SKM-1 (cell line): ENCODE data around the gene SYNJ2.

Experiments used
- DNase-seq: peaks from one replicate; lab custom pipeline; 2025; ENCODE audit not compliant: unreplicated experiment; lab: John Stamatoyannopoulos, UW

Gene SYNJ2

GRCh38 chr6:157996201-157996712 lies 14.6 kb downstream of the SYNJ2 start:
- DNase-seq: no peak

DNA sequence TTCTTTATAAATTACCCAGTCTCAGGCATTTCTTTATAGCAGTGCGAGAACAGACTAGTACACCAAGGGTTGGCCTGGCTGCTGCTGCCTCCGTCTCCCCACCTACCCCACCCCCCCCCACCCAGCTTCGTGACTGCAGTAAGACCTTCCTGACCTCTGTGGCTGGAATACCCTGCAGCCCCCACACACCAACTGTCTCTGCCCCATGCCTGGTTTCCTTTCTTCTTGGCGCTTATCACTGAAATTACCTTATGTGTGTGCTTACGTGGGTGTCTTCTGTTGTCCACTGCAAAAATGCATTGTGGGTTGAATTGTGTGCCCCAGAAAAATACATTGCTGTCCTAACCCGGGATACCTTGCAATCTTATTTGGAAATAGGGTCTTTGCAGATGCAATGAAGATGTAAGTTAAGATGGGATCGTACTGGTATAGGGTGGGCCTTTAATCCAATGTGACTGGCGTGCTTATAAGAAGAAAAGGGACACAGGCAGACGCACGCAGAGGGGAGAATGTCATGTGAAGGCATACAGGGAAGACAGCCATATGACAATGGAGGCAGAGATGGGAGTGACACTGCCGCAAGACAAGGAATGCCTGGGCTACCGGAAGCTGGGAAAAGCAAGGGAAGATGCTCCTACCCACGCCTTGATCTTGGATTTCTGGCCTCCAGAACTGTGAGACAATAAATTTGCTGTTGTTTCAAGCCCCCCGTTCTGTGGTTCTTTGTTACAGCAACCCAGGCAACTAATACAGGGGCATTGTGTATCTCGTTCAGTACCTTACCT lies 15.4 kb downstream of the SYNJ2 start:
- no peak for DNase-seq

DNA sequence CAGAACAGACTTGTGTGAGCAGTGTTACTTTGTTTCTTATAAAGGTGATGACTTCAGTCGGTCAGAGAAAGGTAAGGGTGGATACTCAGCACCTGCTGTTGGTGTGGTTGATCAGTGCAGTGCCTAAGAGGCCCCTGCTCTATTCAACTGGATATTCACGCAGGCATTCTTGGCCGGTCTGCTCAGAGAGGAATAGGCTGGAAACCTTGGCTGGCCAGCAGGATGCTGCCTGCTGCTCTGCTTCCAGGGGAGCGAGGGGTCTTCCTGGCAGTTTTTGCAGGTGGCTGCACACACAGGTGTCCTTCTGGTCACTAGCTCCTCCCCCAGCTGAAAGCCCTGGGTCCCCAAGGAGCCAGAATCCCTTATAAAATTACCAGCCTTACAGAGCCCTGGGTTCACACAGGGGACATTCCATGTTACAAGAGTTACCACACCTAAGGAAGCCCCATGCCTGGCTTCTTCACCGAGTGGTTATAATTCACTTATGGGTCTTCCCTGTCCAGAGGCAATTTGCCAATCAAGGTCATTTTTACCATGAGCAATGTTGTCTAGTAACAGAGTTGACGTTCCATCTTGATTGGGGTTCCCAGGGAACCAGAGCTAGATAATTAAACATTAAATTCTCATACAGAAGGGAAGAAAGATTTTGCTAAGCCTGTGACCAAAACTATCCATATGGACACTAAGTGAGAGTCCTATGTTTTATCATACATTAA lies 16.4 kb downstream of the SYNJ2 start:
- DNase-seq: no peak

- DNase-seq: no peak
Observed at GRCh38 chr6:157998707-157999167, 17.1 kb downstream of the SYNJ2 start.

DNA sequence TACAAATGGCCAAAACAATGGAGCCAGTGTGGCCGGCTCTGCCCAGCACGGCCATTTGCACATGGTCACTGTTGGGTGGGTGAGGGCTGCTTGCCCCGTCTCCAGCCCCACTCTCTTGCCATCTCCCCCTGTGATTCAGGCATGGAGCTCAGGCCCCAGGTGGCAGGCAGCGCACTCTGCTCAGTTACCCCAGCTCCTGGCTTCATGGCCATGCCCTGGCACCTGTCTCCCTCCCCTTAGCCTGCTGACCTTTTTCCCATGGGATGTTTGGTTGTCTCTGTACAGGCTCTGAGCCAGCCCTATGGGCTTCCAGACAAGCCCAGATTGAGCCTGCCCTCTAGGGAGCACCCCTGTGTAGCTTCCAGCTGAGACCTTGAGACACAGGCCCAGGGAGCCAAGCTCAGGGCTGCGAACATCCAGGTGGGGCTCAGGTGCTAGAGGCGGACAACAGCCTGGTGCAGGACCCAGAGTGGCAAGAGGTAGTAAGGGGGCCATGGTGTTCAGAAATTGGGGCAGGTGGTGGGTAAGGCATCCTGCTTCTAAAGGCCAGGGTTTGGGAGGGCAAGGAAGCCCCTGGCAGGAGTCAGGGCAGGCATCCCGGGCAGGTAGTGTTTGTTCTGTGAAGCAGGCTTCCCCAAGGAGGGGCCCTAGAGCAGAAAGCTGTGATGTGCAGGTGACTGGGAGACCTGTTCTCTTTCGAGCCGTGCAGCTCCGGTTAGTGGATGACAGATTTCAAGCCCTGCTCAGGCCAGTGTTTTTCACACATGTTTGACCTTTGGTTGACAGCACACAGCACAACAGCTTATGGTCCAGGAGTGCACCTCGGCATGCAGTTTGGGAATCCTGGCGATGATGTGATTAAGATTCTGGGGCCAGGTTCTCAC lies 17.7 kb downstream of the SYNJ2 start:
- no peak for DNase-seq

- no peak for DNase-seq
Observed at GRCh38 chr6:158000530-158001307, 19.1 kb downstream of the SYNJ2 start.

DNA sequence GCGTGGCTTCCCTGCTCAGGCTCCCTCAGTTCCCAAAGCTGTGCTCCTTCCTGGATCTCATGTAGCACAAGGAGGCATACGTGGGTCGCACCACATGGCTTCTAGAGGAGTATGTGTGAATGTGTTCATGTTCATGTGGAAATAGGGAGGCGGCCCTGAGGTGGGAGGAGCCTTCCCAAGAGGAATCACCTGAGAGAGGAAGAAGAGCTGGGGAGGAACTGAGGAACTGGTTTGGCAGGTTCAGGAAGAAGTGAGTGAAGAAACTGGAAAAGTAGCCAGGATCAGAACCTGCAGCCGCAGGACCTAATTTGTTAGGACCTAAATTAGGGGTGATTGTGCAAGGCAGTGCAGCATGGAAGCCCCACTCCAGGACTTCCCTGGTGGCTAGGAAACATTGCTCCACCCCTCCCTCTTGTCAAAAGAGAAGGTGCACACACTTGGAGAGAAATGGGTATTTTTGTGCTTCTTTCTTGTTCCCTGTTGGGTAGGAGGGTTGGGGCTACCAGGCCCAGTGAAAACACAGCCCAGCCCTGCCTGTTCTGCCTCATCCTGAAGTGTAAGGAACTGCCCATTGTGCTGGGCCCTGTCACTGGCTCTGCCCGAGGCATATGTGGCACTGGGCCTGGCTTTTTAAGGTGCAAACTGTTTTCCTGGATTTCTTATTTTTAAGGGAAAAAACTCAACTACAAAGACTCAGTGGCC lies 20.7 kb downstream of the SYNJ2 start:
- no peak for DNase-seq

DNA sequence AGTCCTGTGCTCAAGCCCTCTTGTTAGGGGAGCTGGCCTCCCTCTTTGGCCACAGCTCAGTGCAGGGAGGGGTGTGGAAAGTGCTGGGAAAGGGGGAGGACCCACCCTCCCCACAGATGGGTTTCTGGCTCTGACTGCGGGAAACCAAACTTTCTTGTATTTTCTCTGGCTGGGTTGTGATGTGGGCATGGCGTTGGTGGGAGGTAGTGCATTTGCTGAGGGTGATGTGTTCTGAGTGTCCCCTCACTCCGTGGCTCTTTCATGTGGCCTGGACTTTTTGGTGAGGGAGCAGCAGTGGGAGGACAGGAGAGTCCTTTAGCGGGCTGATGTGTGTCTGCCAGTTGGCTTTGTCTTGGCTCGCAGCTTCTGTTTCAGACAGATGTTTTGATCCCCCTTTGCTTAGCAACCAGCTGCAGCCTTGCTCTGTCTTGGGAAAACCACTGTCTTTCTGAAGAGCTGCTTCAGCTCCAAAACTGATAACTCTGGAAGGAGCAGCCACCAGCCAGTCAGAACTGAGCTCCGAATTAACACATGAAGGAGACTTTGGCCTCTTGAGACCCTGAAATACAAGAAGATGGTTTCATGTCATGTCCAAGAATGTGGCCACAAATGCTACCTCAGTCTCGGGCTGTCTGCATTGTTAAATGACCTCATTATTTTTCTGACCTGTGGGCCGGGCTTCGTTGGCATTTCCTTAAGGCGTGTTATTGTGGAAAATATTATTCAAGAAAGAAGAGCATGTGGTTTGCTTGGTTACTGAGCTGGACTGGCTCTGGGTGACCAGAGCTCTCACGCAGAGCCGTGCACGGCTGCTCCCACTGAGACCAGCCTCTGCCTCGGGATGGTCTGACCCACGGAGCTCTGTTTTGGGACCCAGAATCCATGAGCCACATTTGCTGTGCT lies 21.5 kb downstream of the SYNJ2 start:
- no peak for DNase-seq

DNA sequence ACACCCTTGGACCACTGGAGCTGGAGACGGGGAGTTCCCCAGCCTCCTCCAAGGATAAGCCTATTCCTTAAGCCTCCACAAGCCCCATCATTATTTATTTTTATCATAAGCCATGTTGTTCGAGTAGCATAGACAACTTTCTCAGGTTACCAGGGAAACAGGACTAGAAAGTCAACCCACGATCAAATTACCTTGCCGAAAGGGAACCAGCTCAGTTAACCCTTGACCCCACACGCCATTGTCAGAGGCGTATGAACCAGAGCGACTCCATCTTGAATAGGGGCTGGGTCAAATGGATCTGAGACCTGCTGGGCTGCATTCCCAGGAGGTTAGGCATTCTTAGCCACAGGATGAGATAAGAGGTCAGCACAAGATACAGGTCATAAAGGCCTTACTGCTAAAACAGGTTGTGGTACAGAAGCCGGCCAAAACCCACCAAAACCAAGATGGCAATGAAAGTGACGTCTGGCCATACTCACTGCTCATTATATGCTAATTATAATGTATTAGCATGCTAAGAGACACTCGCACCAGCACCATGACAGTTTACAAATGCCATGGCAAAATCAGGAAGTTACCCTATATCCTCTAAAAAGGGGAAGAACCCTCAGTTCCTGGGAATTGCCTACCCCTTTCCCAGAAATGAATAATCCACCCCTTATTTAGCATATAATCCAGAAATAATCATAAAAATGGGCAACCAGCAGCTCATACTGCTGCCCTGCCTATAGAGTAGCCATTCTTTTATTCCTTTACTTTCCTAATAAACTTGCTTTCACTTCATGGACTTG lies 22.4 kb downstream of the SYNJ2 start:
- no peak for DNase-seq

DNA sequence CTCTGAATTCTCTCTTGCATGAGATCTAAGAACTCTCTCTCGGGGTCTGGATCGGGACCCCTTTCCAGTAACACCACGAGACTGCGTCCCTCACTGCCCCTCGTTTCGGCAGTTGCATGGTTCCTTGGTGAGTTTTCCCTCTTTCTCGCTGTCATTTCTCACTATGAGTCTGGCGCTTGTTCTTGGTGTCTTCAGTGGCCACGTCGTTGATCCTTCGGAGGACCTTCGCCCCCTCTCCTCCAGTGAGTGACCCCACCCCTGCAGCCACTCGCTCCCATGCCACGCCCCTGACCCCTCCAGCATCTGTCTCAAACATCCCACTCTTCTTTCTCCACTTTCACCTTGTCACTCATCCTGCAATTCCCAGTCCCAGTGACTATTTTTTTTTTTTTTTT lies 23.0 kb downstream of the SYNJ2 start:
- DNase-seq: no peak

GRCh38 chr6:158005626-158006180 lies 24.0 kb downstream of the SYNJ2 start:
- no peak for DNase-seq

DNA sequence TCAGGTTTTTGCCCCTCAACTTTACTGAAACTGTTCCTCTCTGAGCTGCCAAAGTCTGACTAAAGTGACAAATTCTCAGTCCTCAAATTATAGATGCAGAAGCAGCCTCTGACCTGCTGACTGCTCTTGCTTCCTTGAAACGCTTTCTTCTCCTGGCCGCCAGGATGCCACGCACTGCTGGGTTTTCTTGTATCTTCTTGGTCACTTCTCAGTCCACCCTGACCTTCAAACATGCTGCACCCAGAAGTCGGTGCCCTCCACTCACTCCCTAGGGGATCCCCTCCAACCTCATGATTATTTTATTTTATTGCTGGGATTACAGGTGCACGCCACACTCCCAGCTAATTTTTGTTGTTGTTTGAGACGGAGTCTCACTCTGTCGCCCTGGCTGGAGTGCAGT lies 24.7 kb downstream of the SYNJ2 start:
- DNase-seq: no peak

- no peak for DNase-seq
Observed at GRCh38 chr6:158006821-158007570, 25.3 kb downstream of the SYNJ2 start.

GRCh38 chr6:158008864-158009113 lies 27.1 kb downstream of the SYNJ2 start:
- no peak for DNase-seq

- DNase-seq: no peak
Observed at GRCh38 chr6:158009114-158009891, 27.6 kb downstream of the SYNJ2 start.

- no peak for DNase-seq
Observed at GRCh38 chr6:158009935-158010585, 28.4 kb downstream of the SYNJ2 start.
